ENCODE results near the gene GALNT9.

GRCh38 chr12:132253698-132254480 is 75.5 kb downstream of the GALNT9 start:
- TF ChIP-seq CTCF (IDR thresholded peaks at IDR 0.05; ENCODE audit: poor library complexity) = no peak
- TF ChIP-seq EZH2 (IDR thresholded peaks at IDR 0.05; ENCODE audit: borderline replicate concordance) = no peak
- TF ChIP-seq EZH2phosphoT487 (IDR thresholded peaks at IDR 0.05; ENCODE audit: low read depth, severe bottlenecking, unreplicated experiment) = no peak

Data from hepatocyte (in vitro differentiated cells).